8988T (cell line): Measurements from ENCODE around the gene THRB.
A peak's percentile ranks its signal among the peaks of the same experiment; 100 is the strongest.

Experiments used
- DNase-seq: peaks from one replicate; pipeline ENCODE4 v3.0.0; 2011

Gene THRB

GRCh38 chr3:24510030-24510648, 15.5 kb upstream of the THRB start:
- DNase-seq = no peak

GRCh38 chr3:24508423-24508839, 13.8 kb upstream of the THRB start:
- DNase-seq = no peak

- no peak for DNase-seq
Observed at GRCh38 chr3:24507776-24508422, 13.2 kb upstream of the THRB start.

- DNase-seq = no peak
Observed at GRCh38 chr3:24506966-24507775, 12.5 kb upstream of the THRB start.

GRCh38 chr3:24505691-24506550, 11.3 kb upstream of the THRB start:
- DNase-seq = no peak

GRCh38 chr3:24504772-24505171, 10.1 kb upstream of the THRB start:
- no peak for DNase-seq

- DNase-seq = no peak
Observed at GRCh38 chr3:24503616-24504113, 9.0 kb upstream of the THRB start.

- DNase-seq = no peak
Observed at GRCh38 chr3:24502690-24503089, 8.0 kb upstream of the THRB start.

GRCh38 chr3:24500806-24501205, 6.2 kb upstream of the THRB start:
- no peak for DNase-seq

GRCh38 chr3:24499991-24500390, 5.3 kb upstream of the THRB start:
- no peak for DNase-seq

GRCh38 chr3:24498796-24499195, 4.1 kb upstream of the THRB start:
- no peak for DNase-seq

- DNase-seq = no peak
Observed at GRCh38 chr3:24498391-24498790, 3.7 kb upstream of the THRB start.

- no peak for DNase-seq
Observed at GRCh38 chr3:24497942-24498341, 3.3 kb upstream of the THRB start.

GRCh38 chr3:24496529-24497482, 2.2 kb upstream of the THRB start:
- peak; percentile 82 for DNase-seq

- DNase-seq = peak; percentile 67
Observed at GRCh38 chr3:24495326-24495994, 810 bp upstream of the THRB start.

- DNase-seq = peak; percentile 60
Observed at GRCh38 chr3:24493746-24494617, 668 bp downstream of the THRB start.

- DNase-seq = no peak
Observed at GRCh38 chr3:24492971-24493551, 1.6 kb downstream of the THRB start.

GRCh38 chr3:24490151-24490550, 4.5 kb downstream of the THRB start:
- DNase-seq = no peak
